Measurements from ENCODE around the gene ZNF530.

ZNF530 gene
- total RNA-seq, result 7.7 reads per million, percentile 27 among the genes with 10 or more reads in this experiment

DNA sequence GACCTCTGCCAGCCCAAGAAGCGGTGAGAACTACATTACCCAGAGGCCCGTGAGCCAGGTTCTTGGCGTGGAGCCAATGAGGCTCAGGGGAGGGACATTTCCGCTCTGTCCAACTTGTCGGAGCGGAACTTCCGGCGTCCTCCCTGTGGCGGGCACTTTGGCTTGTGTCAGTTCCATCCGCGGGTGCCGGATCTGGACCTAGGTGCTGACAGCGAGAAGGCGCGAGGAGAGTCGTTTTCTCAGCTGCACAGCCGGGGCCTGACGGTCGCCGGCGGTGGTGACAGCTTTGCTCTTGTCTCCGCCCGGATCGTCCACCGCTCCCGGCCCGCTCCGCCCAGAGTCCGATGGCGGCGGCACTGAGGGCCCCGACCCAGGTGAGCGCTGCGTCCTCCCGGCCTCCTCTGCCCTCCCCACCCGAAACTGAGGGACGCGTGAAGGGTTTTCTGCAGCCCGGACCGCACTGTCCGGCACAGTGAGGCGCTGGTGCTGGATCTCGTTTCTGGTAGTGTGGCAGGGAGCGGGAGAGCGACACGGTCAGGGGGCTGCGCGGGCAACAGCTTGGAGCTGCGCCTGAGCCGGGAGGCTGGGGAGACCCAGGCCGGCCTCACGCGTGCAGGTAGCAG lies at the start of gene ZNF530:
TSS of gene ZNF530 (plus strand) at position 125 of the 623 bp plus-strand sequence. CDS start 4,461 bp downstream, outside the sequence.
- peak; percentile 69 for DNase-seq

DNA sequence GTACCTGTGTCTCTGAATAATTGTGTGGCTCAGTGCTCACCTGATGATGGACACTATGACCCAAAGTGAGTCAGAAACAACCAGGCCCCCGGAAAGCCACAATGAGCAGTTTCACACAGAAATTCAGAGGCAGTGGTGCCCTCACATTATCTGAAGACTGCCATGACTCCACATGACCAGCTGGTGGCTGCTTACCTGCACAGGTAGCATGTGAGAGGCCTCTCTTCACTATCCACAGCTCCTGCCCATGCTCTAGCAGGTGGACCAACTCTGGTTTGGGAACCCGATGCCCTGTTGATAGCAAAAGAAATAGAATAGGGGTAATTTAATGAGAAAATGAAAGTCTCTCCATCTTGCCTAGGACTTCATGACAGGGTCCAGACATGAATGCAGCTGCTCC lies 47.3 kb upstream of the ZNF530 start:
- DNase-seq, result no peak

GRCh38 chr19:57557659-57558058 lies 42.0 kb upstream of the ZNF530 start:
- no peak for DNase-seq

DNA sequence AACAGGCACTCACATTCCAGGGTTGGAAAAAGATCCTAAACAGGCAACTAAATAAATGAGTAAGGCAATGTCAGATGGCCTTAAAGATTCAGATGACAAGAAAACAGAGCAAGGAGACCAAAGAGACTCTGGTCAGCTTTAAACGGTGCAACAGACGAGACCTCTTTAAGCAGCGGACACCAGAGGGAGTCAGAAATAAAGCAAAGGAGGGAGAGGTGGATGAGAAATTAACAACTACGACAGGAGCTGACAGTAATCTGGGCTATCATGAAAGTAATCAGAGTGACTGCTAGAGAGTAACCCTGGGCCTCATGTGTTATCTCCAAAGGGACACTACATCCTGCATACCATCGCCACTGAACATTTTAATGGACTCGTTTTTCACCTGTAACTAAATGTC lies 41.2 kb upstream of the ZNF530 start:
- DNase-seq, result no peak

DNA sequence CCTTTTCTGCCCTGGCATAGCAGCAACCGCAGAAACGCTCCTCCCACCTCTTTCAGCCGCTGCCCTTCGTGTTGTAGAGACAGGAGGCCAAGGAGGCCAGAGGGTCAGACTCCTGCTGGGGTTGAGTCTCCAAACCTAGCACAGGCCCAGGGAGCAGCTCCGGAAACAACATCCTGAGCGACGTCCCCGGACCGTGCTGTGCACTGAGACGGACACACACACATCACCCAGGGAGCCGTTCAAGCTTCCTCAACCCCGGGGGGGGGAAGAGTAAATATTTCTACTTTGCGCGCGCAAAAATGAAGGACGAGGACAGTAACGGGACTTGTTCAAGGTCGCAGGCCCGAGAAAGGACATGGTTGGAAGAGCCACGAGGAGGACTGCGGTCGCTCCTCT lies 40.7 kb upstream of the ZNF530 start:
- DNase-seq, result no peak

GRCh38 chr19:57559404-57560025 lies 40.2 kb upstream of the ZNF530 start, which contains the start of gene ZNF550:
Gene ZNF550, minus strand, starts transcription at chr19:57559863. Its CDS starts 181 bp downstream, at chr19:57559682.
- DNase-seq, result peak; percentile 83

- no peak for DNase-seq
These were observed 39.6 kb upstream of the ZNF530 start for GRCh38 chr19:57560049-57560491.

- no peak for DNase-seq
These were observed 36.1 kb upstream of the ZNF530 start for GRCh38 chr19:57563547-57563946.

DNA sequence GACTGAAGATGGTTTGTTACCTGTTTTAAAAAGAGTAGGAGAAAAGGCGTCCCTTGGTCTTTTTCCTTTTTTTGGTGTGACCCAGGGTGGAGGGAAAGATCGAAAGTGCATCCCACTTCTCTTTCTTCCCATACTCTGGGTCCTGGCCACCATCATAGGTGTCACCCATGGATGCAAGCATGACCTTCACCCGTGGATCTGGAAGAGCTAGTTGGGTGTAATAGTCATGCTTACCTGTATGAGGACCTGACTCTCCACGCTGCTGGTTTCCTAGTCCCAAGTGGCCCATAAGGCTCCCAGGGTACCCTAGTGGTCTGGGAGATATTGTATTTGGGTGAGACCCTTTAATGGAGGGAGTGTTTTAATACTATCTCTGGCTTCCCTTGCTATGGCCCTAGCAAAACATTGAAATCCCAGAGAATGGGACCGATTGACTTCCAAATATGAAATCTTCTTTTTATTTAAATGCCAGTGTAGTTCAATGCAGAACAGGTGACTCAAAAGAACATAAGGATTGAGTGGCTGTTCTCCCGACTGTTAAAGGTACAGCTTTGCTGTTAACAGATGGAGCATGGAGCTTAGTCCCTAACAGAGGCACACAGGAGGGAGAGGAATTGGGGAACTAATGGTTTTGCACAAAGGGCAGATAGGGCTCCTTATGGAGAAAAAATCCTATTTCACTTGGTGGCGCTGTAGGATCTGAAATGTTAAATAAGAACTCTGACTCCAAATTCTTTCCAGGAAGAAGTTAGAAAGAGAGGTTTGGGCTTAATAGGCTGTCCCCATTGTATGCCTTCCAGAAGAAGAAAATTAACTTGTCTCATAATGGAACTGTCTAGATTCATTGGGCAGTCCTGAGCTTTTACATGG lies 33.1 kb upstream of the ZNF530 start:
- no peak for DNase-seq

GRCh38 chr19:57570707-57571106 lies 29.0 kb upstream of the ZNF530 start:
- no peak for DNase-seq

GRCh38 chr19:57572415-57572947 lies 27.2 kb upstream of the ZNF530 start:
- DNase-seq, result no peak

- DNase-seq, result no peak
These were observed 23.0 kb upstream of the ZNF530 start for GRCh38 chr19:57576661-57577060.

DNA sequence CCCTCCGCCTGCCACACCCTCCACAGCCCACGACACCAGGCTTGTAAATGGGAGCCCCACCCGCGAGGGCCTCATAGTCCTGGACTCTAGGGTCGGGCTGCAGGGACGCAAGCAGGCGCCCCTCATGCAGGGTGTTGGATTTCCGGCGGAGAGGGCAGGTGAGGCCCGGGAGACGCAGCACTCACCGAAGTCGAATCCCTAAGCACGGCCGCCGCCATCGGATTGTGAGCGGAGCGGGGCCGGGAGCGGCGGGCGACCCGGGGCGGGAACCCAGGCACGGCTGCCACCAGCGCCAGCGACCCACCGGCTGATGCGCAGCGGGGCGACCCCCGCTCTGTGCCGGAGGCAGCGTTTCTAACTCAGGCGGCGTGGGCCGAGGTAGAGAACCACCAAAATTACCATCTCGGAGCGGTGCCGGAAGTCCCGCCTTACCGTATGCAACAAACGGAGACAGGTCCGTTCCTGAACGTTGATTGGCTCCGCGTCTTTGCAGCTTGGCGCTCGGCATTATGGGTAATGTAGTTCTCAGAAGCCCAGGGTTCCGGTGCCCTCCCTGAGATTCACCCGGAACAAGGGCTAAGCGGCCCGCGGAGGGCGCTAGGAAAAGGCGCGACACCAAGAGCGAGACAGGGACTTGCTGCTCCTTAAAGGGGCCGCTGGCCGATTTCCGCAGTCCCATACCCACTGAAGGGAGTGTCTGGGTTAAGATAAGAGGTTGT lies 21.0 kb upstream of the ZNF530 start, which contains the start of gene ZNF416:
TSS of gene ZNF416 (minus strand) at position 425 of the 719 bp plus-strand sequence. CDS start at position 218, 207 bp downstream.
- DNase-seq, result peak; percentile 95

DNA sequence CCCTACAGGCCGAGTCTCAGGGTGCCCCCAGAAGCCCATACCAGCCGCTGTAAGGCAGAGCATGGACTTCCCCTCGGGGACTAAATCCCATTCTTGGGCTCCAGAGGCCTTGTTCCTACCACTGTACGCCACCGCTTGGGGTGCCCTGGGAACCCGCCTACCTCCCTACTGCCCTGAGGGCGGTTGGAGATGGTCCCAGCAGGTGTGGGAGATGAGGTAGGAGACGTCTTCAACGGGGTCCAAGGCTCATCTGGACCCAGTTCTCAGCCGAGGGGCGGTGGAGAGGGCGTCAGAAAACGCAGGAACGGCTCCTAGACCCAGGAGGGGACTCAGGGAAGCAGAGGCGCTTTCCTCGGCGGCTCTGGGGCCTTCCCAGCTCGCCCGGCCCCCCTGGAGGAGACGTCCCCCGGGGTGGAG lies 16.6 kb upstream of the ZNF530 start:
- no peak for DNase-seq

GRCh38 chr19:57583521-57584416 lies 15.9 kb upstream of the ZNF530 start, which contains the start of gene ZIK1:
Gene ZIK1, plus strand, starts transcription at chr19:57584145. Its CDS starts 212 bp downstream, at chr19:57584357.
- DNase-seq, result peak; percentile 75

GRCh38 chr19:57587529-57587928 lies 12.2 kb upstream of the ZNF530 start:
- no peak for DNase-seq

DNA sequence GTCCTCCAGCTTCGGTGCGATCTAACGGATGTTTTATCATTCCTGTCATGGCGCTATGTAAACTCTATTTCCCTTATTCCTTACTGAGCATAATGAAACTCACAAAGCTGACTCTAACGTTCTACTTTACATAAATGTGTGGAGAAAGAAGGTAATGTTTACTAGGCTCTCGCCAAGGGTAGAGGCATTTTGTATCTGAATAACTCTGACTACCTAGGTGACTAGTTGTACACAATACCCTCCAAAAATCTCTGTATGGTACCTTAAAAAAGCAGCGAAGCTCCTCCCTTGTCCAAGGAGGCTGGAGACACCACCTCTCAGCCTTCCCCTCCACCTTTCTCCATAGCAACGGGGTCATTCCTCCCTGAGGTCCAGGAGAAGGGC lies 316 bp upstream of the ZNF530 start:
- DNase-seq, result no peak

GRCh38 chr19:57606931-57607330 lies 7.2 kb downstream of the ZNF530 start:
- DNase-seq, result no peak

GRCh38 chr19:57611113-57611512 lies 11.4 kb downstream of the ZNF530 start:
- no peak for DNase-seq

GRCh38 chr19:57613941-57614743 lies 14.5 kb downstream of the ZNF530 start, which contains the start of gene ZNF134:
Gene ZNF134, plus strand, starts transcription at chr19:57614242. Its CDS starts 5,227 bp downstream, at chr19:57619469.
- DNase-seq, result peak; percentile 82
